ENCODE data around the gene NBPF4.

NBPF4 gene

GRCh38 chr1:108199781-108200686 lies 43.8 kb downstream of the NBPF4 start, which contains the start of gene SLC25A24:
Gene SLC25A24, minus strand, starts transcription at chr1:108200343. Its CDS starts 205 bp downstream, at chr1:108200138.
- peak; percentile 18 for DNase-seq (ENCODE audit: low read depth)
- TF ChIP-seq, protein P1, sequence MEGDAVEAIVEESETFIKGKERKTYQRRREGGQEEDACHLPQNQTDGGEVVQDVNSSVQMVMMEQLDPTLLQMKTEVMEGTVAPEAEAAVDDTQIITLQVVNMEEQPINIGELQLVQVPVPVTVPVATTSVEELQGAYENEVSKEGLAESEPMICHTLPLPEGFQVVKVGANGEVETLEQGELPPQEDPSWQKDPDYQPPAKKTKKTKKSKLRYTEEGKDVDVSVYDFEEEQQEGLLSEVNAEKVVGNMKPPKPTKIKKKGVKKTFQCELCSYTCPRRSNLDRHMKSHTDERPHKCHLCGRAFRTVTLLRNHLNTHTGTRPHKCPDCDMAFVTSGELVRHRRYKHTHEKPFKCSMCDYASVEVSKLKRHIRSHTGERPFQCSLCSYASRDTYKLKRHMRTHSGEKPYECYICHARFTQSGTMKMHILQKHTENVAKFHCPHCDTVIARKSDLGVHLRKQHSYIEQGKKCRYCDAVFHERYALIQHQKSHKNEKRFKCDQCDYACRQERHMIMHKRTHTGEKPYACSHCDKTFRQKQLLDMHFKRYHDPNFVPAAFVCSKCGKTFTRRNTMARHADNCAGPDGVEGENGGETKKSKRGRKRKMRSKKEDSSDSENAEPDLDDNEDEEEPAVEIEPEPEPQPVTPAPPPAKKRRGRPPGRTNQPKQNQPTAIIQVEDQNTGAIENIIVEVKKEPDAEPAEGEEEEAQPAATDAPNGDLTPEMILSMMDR (conservative IDR thresholded peaks at IDR 0.05; ENCODE audit: low read depth, low read length): no peak
- H3K4me3 ChIP-seq (ENCODE audit: low read length): peak within 1 kb of the TSS; percentile 81

DNA sequence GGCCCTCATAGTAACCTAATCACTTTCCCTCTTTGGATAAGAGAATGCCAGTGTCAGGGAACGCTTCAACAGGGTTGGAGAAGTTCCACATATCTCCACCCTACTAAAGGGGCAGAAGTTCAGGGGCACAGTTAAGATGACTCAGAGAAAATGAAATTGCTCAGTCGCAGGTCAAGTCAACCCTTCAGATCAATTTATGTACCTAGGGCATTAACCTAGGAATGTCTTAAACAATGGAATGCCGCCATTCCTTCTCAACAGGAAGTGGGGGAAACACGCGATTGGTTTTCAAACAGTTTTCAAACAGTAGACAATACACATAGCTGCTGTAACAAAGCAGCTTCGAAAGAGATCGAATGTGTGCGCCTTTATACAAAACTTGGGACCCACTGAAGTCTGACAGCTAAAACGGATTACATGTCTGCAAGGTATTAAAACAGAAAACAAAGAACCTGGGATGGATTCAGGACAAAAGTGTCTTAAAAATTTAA lies 44.6 kb downstream of the NBPF4 start:
- no peak for DNase-seq (ENCODE audit: low read depth)
- TF ChIP-seq, protein P1 (conservative IDR thresholded peaks at IDR 0.05; ENCODE audit: low read depth, low read length): no peak

DNA sequence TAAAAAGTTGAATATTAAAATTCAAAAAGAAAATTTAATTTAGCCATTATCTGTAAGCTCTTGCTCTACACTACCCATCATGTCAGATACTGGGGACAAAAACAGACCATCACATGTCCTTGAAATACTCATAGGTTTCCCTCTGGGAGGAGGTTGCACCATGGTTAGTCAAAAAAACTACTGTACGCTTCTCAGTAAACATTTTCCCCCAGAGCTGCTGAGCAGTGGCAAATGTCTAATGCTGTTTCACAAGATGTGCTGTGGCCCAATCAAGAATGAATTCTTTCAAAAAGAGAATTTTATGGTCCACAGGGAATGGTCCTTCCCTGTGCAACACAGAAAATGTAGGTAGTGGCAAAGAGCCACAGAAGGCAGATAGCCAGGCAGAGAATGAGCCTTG lies 49.8 kb downstream of the NBPF4 start:
- TF ChIP-seq, protein P1 (conservative IDR thresholded peaks at IDR 0.05; ENCODE audit: low read depth, low read length): no peak
- DNase-seq (ENCODE audit: low read depth): no peak
- H3K4me3 ChIP-seq (ENCODE audit: low read length): no peak overlapping the region

More for the DNA sequence above, 44.6 kb downstream of the NBPF4 start:
- H3K4me3 ChIP-seq (ENCODE audit: low read length): peak overlapping the region; percentile 81

DNA sequence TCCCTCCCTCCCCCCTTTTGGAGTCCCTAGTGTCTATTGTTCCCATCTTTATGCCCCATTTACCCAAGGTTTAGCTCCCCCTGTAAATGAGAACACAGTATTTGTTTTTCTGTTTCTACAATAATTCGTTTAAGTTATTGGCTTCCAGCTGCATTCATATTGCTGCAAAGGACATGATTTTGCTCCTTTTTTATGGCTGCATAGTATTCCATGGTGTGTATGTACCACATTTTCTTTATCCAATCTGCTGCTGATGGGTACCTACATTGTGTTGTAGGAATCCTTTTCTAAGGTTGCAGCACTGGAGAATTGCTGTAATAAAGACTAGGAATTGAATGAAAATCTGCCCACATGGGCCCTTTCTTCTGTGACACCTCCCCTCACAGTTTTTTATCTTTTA lies 50.5 kb downstream of the NBPF4 start:
- TF ChIP-seq, protein P1 (conservative IDR thresholded peaks at IDR 0.05; ENCODE audit: low read depth, low read length): no peak
- DNase-seq (ENCODE audit: low read depth): no peak
- no peak overlapping the region for H3K4me3 ChIP-seq (ENCODE audit: low read length)

DNA sequence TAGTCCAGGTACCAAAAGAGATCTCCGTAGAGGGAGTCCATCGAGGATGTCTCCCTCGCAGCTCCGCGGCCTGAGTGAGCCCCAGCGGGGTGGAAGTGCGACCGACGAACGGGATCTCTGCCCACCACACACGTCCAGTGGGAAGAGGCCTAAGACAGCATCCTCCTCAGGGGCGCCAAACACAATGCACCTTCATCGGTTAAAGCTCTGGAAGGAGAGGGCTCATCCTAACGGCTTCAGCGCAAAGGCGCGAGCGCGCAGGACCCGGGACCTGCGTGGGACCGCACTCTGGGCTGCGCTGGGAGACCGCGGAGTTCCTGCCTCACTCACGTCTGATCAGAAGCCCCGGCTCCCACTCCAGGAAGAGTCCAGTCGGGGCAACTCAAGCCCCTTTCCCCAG lies 51.3 kb downstream of the NBPF4 start:
- no peak overlapping the region for H3K4me3 ChIP-seq (ENCODE audit: low read length)
- DNase-seq (ENCODE audit: low read depth): no peak
- TF ChIP-seq, protein P1 (conservative IDR thresholded peaks at IDR 0.05; ENCODE audit: low read depth, low read length): no peak

GRCh38 chr1:108190686-108191416 lies 53.0 kb downstream of the NBPF4 start:
- TF ChIP-seq, protein P1 (conservative IDR thresholded peaks at IDR 0.05; ENCODE audit: low read depth, low read length): no peak
- H3K4me3 ChIP-seq (ENCODE audit: low read length): no peak overlapping the region
- no peak for DNase-seq (ENCODE audit: low read depth)
